ENCODE results near the gene MARCHF6. TPM values are rescaled to one million over a fixed set of nuclear protein-coding genes. Genes with fewer than 3 reads are reported as not detected.
A peak's percentile ranks its signal among the peaks of the same experiment; 100 is the strongest.

The MARCHF6 gene
- total RNA-seq, 3 donors from 2014 or later: 90.8 to 123 (median 121) TPM

DNA sequence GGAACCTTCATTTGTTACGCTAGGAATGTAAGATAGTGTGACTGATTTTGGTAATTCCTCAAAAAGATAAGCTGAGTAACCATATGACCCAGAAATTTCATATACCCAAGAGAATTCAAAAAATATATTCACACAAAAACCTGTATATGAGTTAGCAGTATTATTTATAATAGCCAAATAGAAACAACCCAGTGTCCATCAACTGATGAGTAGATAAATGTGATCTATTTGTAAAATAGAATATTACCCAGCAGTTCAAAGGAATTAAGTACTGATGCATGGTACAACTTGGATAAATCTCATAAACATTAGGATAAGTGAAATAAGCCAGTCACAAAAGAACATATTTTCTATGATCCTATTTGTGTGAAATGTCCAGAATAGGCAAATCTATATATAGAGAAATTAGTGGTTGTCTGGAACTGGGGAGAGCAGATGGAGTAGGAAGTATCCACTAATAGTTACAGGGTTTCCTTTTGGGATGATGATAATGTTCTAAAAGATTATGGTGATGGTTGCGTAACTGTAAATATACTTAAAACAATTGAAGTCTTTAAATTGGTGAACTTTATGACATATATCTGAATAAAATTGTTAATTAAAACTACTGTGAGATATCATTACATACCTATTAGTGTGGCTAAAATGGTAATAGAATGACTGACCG lies 10.2 kb downstream of the MARCHF6 start:
- H3K27me3 ChIP-seq: no peaks in the 10 kb centered on the region
- H3K4me3 ChIP-seq: no peak overlapping the region
- peaks cover 0 to 4% of the 10 kb centered on the region in 2 donors for H3K4me1 ChIP-seq
- no peak overlapping the region for H3K27ac ChIP-seq
- no peak for TF ChIP-seq POLR2AphosphoS5 (IDR thresholded peaks at IDR 0.05)
- TF ChIP-seq, protein P1, sequence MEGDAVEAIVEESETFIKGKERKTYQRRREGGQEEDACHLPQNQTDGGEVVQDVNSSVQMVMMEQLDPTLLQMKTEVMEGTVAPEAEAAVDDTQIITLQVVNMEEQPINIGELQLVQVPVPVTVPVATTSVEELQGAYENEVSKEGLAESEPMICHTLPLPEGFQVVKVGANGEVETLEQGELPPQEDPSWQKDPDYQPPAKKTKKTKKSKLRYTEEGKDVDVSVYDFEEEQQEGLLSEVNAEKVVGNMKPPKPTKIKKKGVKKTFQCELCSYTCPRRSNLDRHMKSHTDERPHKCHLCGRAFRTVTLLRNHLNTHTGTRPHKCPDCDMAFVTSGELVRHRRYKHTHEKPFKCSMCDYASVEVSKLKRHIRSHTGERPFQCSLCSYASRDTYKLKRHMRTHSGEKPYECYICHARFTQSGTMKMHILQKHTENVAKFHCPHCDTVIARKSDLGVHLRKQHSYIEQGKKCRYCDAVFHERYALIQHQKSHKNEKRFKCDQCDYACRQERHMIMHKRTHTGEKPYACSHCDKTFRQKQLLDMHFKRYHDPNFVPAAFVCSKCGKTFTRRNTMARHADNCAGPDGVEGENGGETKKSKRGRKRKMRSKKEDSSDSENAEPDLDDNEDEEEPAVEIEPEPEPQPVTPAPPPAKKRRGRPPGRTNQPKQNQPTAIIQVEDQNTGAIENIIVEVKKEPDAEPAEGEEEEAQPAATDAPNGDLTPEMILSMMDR (IDR thresholded peaks at IDR 0.05): no peak
- no peak for TF ChIP-seq POLR2A (IDR thresholded peaks at IDR 0.05)
- no peak for DNase-seq (ENCODE audit: low spot score in 2 of 2)
- H3K36me3 ChIP-seq: no peaks in the 10 kb centered on the region
- intact Hi-C loops (cut with DNase I; ENCODE audit: low total_unique reads): no loop called here
- H3K9me3 ChIP-seq: no peaks in the 10 kb centered on the region

GRCh38 chr5:10364186-10364689 lies 10.7 kb downstream of the MARCHF6 start:
- Histone ChIP-seq H3K4me1 (peaks cover 0 to 4% of the 10 kb centered on the region in 2 donors), H3K27ac (no peak overlapping the region), H3K4me3 (no peak overlapping the region), H3K9me3 (no peaks in the 10 kb centered on the region), H3K36me3 (no peaks in the 10 kb centered on the region), H3K27me3 (no peaks in the 10 kb centered on the region)
- DNase-seq (ENCODE audit: low spot score in 2 of 2): no peak
- TF ChIP-seq POLR2AphosphoS5 (IDR thresholded peaks at IDR 0.05) (no peak), POLR2A (IDR thresholded peaks at IDR 0.05) (no peak)
- TF ChIP-seq, protein P1 (IDR thresholded peaks at IDR 0.05): no peak
- intact Hi-C loops (cut with DNase I; ENCODE audit: low total_unique reads): no loop called here

- no peak for DNase-seq (ENCODE audit: low spot score in 2 of 2)
- TF ChIP-seq, protein P1 (IDR thresholded peaks at IDR 0.05): no peak
- TF ChIP-seq POLR2A (IDR thresholded peaks at IDR 0.05) (no peak), POLR2AphosphoS5 (IDR thresholded peaks at IDR 0.05) (no peak)
- Histone ChIP-seq H3K27me3 (no peaks in the 10 kb centered on the region), H3K27ac (no peak overlapping the region), H3K9me3 (no peaks in the 10 kb centered on the region), H3K36me3 (no peaks in the 10 kb centered on the region), H3K4me3 (no peak overlapping the region), H3K4me1 (peaks cover 0 to 4% of the 10 kb centered on the region in 2 donors)
- intact Hi-C loops (cut with DNase I; ENCODE audit: low total_unique reads): no loop called here
These were observed 12.3 kb downstream of the MARCHF6 start for GRCh38 chr5:10365782-10366181.

- H3K36me3 ChIP-seq: no peaks in the 10 kb centered on the region
- intact Hi-C loops (cut with DNase I; ENCODE audit: low total_unique reads): no loop called here
- DNase-seq (ENCODE audit: low spot score in 2 of 2): peak in 1 of 2 donors; percentile 57
- no peak for TF ChIP-seq POLR2AphosphoS5 (IDR thresholded peaks at IDR 0.05)
- no peak for TF ChIP-seq POLR2A (IDR thresholded peaks at IDR 0.05)
- TF ChIP-seq, protein P1 (IDR thresholded peaks at IDR 0.05): no peak
- no peak overlapping the region for H3K4me3 ChIP-seq
- H3K27me3 ChIP-seq: no peaks in the 10 kb centered on the region
- H3K4me1 ChIP-seq: peaks cover 0 to 4% of the 10 kb centered on the region in 2 donors
- no peaks in the 10 kb centered on the region for H3K9me3 ChIP-seq
- peak overlapping the region; percentile 35 to 59 for H3K27ac ChIP-seq
These were observed 13.1 kb downstream of the MARCHF6 start for GRCh38 chr5:10366310-10367272.
